IMR-90 (cell line): Measurements from ENCODE around the gene TWIST2. TPM values are rescaled to one million over a fixed set of nuclear protein-coding genes. Genes with fewer than 3 reads are reported as not detected.

ENCODE experiments used
- ATAC-seq: fragments of 200-7000 bp; cut with Tn5 transposase; 2 replicates; pipeline ENCODE4 v1.9.1; 2020; ENCODE audit warnings: low read depth, mild to moderate bottlenecking, moderate library complexity
- BruUV-seq: library from RNA; stranded (reverse); fragments of 400-500 nt; replicated peaks from 2 replicates; lab custom pipeline; 2021; lab: Mats Ljungman, UMichigan
- CTCF ChIA-PET: fragments of 300-600 bp; formaldehyde crosslinking; extraction: SDS; loops from one replicate; lab custom pipeline; 2021; ENCODE audit warnings: antibody characterized with exemption; lab: Yijun Ruan, JAX
- POLR2A ChIA-PET: fragments of 300-600 bp; sonication (Branson Sonifier 250); formaldehyde crosslinking; loops from one replicate; lab custom pipeline; 2022; ENCODE audit warnings: antibody characterized with exemption; ENCODE audit not compliant: unreplicated experiment; lab: Charles Lee
- DNase-seq: peaks from one replicate; pipeline ENCODE4 v3.0.0; 2013
- H2AFZ ChIP-seq: replicated peaks from 2 replicates; pipeline ENCODE3; 2013; ENCODE audit warnings: low read length, mild to moderate bottlenecking; ENCODE audit not compliant: poor library complexity
- H2AK5ac ChIP-seq: 2 replicates; pipeline ENCODE4 v1.6.1; 2013; ENCODE audit warnings: low read depth, low read length, inconsistent platforms
- H2AK9ac ChIP-seq: replicated peaks from 2 replicates; pipeline ENCODE3; 2013; ENCODE audit warnings: mild to moderate bottlenecking, low read depth, low read length, moderate library complexity; ENCODE audit not compliant: poor library complexity
- H2BK120ac ChIP-seq: 2 replicates; pipeline ENCODE4 v1.6.1; 2013; ENCODE audit warnings: low read depth, low read length, inconsistent platforms
- H2BK15ac ChIP-seq: 3 replicates; pipeline ENCODE4 v1.6.1; 2013; ENCODE audit warnings: low read depth, low read length, inconsistent platforms
- H2BK20ac ChIP-seq: 2 replicates; pipeline ENCODE4 v1.6.1; 2013; ENCODE audit warnings: low read depth, mild to moderate bottlenecking, inconsistent platforms, low read length, moderate library complexity
- H2BK5ac ChIP-seq: 2 replicates; pipeline ENCODE4 v1.6.1; 2013; ENCODE audit warnings: mild to moderate bottlenecking, low read depth, low read length, inconsistent platforms; ENCODE audit not compliant: poor library complexity, severe bottlenecking
- H3K14ac ChIP-seq: replicated peaks from 2 replicates; pipeline ENCODE4 v1.6.1; 2013; ENCODE audit warnings: low read depth, low read length, inconsistent platforms
- H3K18ac ChIP-seq: 2 replicates; pipeline ENCODE4 v1.6.1; 2013; ENCODE audit warnings: low read depth, low read length, control low read depth
- H3K23ac ChIP-seq: 2 replicates; pipeline ENCODE4 v1.6.1; 2013; ENCODE audit warnings: low read depth, low read length, inconsistent platforms
- H3K27ac ChIP-seq: 2 replicates; pipeline ENCODE4 v1.5.1; 2013; ENCODE audit warnings: mild to moderate bottlenecking, control low read depth, low read length; ENCODE audit not compliant: insufficient read depth
- H3K27me3 ChIP-seq: 2 replicates; pipeline ENCODE4 v1.6.1; 2013; ENCODE audit warnings: low read length; ENCODE audit not compliant: control insufficient read depth, insufficient read depth
- H3K36me3 ChIP-seq: 2 replicates; pipeline ENCODE4 v1.6.1; 2013; ENCODE audit warnings: low read length, mixed read lengths; ENCODE audit not compliant: control insufficient read depth, insufficient read depth
- H3K4ac ChIP-seq: 2 replicates; pipeline ENCODE4 v1.6.1; 2013; ENCODE audit warnings: low read depth, low read length, inconsistent platforms
- H3K4me1 ChIP-seq: 2 replicates; pipeline ENCODE4 v1.6.1; 2013; ENCODE audit warnings: low read length, mixed read lengths; ENCODE audit not compliant: control insufficient read depth, insufficient read depth
- H3K4me2 ChIP-seq: 2 replicates; pipeline ENCODE4 v1.6.1; 2013; ENCODE audit warnings: low read depth, mild to moderate bottlenecking, control low read depth, low read length, moderate library complexity
- H3K4me3 ChIP-seq: 2 replicates; pipeline ENCODE4 v1.5.1; 2013; ENCODE audit warnings: low read depth, mild to moderate bottlenecking, control low read depth, low read length, moderate library complexity; ENCODE audit not compliant: insufficient read depth
- H3K56ac ChIP-seq: 2 replicates; pipeline ENCODE4 v1.6.1; 2013; ENCODE audit warnings: low read length, inconsistent platforms; ENCODE audit not compliant: insufficient read depth; ENCODE audit errors: extremely low read depth
- H3K79me1 ChIP-seq, 2 experiments: 2 replicates each; pipeline ENCODE4 v1.6.1; 2013; ENCODE audit warnings: low read length in 2 of 2, inconsistent platforms in 1 of 2, low read depth in 1 of 2
- H3K9ac ChIP-seq: 2 replicates; pipeline ENCODE4 v1.6.1; 2013; ENCODE audit warnings: low read depth, low read length, control low read depth
- H3K9me1 ChIP-seq: 2 replicates; pipeline ENCODE4 v1.6.1; 2013; ENCODE audit warnings: low read length, inconsistent platforms; ENCODE audit not compliant: insufficient read depth
- H3K9me3 ChIP-seq: 2 replicates; pipeline ENCODE4 v1.6.1; 2013; ENCODE audit warnings: low read length; ENCODE audit not compliant: control insufficient read depth, insufficient read depth
- H4K20me1 ChIP-seq: 2 replicates; pipeline ENCODE4 v1.6.1; 2013; ENCODE audit warnings: low read length, inconsistent platforms; ENCODE audit not compliant: insufficient read depth
- H4K5ac ChIP-seq: 2 replicates; pipeline ENCODE4 v1.6.1; 2013; ENCODE audit warnings: mild to moderate bottlenecking, low read depth, low read length, control low read depth
- H4K8ac ChIP-seq, 2 experiments: 2 replicates each; pipeline ENCODE4 v1.6.1; 2013; ENCODE audit warnings: low read depth in 2 of 2, low read length in 2 of 2, control low read depth in 1 of 2, inconsistent platforms in 1 of 2
- H4K91ac ChIP-seq: 2 replicates; pipeline ENCODE4 v1.6.1; 2013; ENCODE audit warnings: low read depth, low read length, inconsistent platforms; ENCODE audit not compliant: insufficient read depth
- BHLHE40 ChIP-seq: fragments of 150-350 bp; IDR thresholded peaks from 2 replicates; pipeline ENCODE4 v1.6.1; 2016; ENCODE audit warnings: mild to moderate bottlenecking, low read depth, low read length
- CEBPB ChIP-seq: IDR thresholded peaks from 2 replicates; pipeline ENCODE4 v1.6.1; 2012; ENCODE audit warnings: low read depth, low read length, improper control_type of control experiment
- CHD1 ChIP-seq: IDR thresholded peaks from 2 replicates; pipeline ENCODE4 v1.6.1; 2012; ENCODE audit warnings: low read depth, low read length, improper control_type of control experiment
- CTCF ChIP-seq: conservative IDR thresholded peaks from 2 replicates; pipeline ENCODE4 v1.5.1; 2012; ENCODE audit warnings: mild to moderate bottlenecking, low read depth, low read length, improper control_type of control experiment
- FOS ChIP-seq: fragments of 150-350 bp; IDR thresholded peaks from 2 replicates; pipeline ENCODE4 v1.6.1; 2016; ENCODE audit warnings: low read depth, low read length
- MAFK ChIP-seq: IDR thresholded peaks from 2 replicates; pipeline ENCODE4 v1.6.1; 2012; ENCODE audit warnings: low read depth, low read length, improper control_type of control experiment
- MXI1 ChIP-seq: IDR thresholded peaks from 2 replicates; pipeline ENCODE4 v1.6.1; 2012; ENCODE audit warnings: low read depth, mild to moderate bottlenecking, low read length, moderate library complexity, borderline replicate concordance
- NFE2L2 ChIP-seq: fragments of 150-350 bp; IDR thresholded peaks from 2 replicates; pipeline ENCODE4 v1.6.1; 2016; ENCODE audit warnings: low read depth, mild to moderate bottlenecking, low read length
- POLR2A ChIP-seq: IDR thresholded peaks from 2 replicates; pipeline ENCODE4 v1.6.1; 2012; ENCODE audit warnings: mild to moderate bottlenecking, low read depth, low read length
- RCOR1 ChIP-seq: IDR thresholded peaks from 2 replicates; pipeline ENCODE4 v1.6.1; 2012; ENCODE audit warnings: mild to moderate bottlenecking, low read length, improper control_type of control experiment; ENCODE audit not compliant: insufficient replicate concordance
- RFX5 ChIP-seq: IDR thresholded peaks from 2 replicates; pipeline ENCODE4 v1.8.0; 2012; ENCODE audit warnings: low read depth, mild to moderate bottlenecking, low read length, moderate library complexity
- SMC3 ChIP-seq: fragments of 150-350 bp; IDR thresholded peaks from 2 replicates; pipeline ENCODE4 v1.6.1; 2016; ENCODE audit warnings: low read depth, mild to moderate bottlenecking, antibody characterized with exemption, low read length, moderate library complexity
- WGBS, 2 experiments: methylation state at CpG; one replicate each; pipeline versions ENCODE4 v1.1.5 to v1.1.7; 2013; ENCODE audit warnings: missing lambda C conversion rate in 2 of 2; ENCODE audit not compliant: insufficient read length in 1 of 2; ENCODE audit errors: extremely low coverage in 2 of 2; 5-methylcytosine and 5-hydroxymethylcytosine counted together
- dilution Hi-C: fragments of 300-500 bp; cut with HindIII; formaldehyde crosslinking; loops from one replicate; pipeline ENCODE4 v1.14.3; 2018; ENCODE audit warnings: low sequenced_read_pairs; ENCODE audit not compliant: unreplicated experiment
- in situ Hi-C: fragments of 300-500 bp; cut with MboI; formaldehyde crosslinking; loops from 3 replicates; pipeline ENCODE4 v1.14.3; 2019; ENCODE audit warnings: low sequenced_read_pairs, inconsistent platforms, mixed read lengths
- intact Hi-C: fragments of 100-400 bp; cut with micrococcal nuclease; formaldehyde crosslinking; loops from 2 replicates; pipeline ENCODE4 v1.10.0; 2022
- polyA plus RNA-seq, 3 experiments: library from polyadenylated mRNA; depleted of rRNA; stranded (reverse); fragments of >200 nt; gene quantifications; 2 replicates each; pipeline ENCODE4 v1.2.3, GENCODE V29; 2012; ENCODE audit warnings: low replicate concordance in 1 of 3
- total RNA-seq: library from RNA; depleted of rRNA; stranded (reverse); fragments of >200 nt; gene quantifications from 2 replicates; pipeline ENCODE4 v1.2.3, GENCODE V29; 2012
- TF ChIP-seq, protein P1 (sequence below): fragments of 150-350 bp; IDR thresholded peaks from 2 replicates; pipeline ENCODE4 v1.6.1; 2017; ENCODE audit warnings: mild to moderate bottlenecking, antibody characterized with exemption, low read length, low read depth

Gene TWIST2
- total and polyA plus RNA-seq, 2 of the 4 experiments (the other 2 are of a cell fraction): 9.3 to 33.6 TPM

GRCh38 chr2:238811293-238811692, 36.6 kb upstream of the TWIST2 start:
- Histone ChIP-seq H2BK5ac (no peak overlapping the region), H3K9me1 (no peaks in the 10 kb centered on the region), H4K20me1 (no peaks in the 10 kb centered on the region), H4K91ac (no peak overlapping the region), H4K5ac (no peak overlapping the region), H2BK15ac (no peak overlapping the region), H3K79me1 (no peaks in the 10 kb centered on the region), H2AFZ (no peak overlapping the region), H3K4me3 (no peak overlapping the region), H3K18ac (no peak overlapping the region), H3K4me1 (no peaks in the 10 kb centered on the region), H2BK20ac (no peak overlapping the region), H3K27ac (no peak overlapping the region), H3K4ac (no peak overlapping the region), H3K23ac (no peak overlapping the region), H3K9me3 (peaks cover 9% of the 10 kb centered on the region), H2AK9ac (no peak overlapping the region), H3K56ac (no peak overlapping the region), H2AK5ac (no peak overlapping the region), H4K8ac (no peak overlapping the region), H3K14ac (no peak overlapping the region), H3K36me3 (no peaks in the 10 kb centered on the region), H3K4me2 (no peak overlapping the region), H3K27me3 (peaks cover 18% of the 10 kb centered on the region; the same call in 1 of the 2 replicates), H2BK120ac (no peak overlapping the region), H3K9ac (no peak overlapping the region)
- intact Hi-C loops (no loop called here), dilution Hi-C loops (no loop called here), in situ Hi-C loops (no loop called here)
- no TSS peak for BruUV-seq
- TF ChIP-seq CTCF (no peak), FOS (no peak), CEBPB (no peak), MAFK (no peak), SMC3 (no peak), MXI1 (no peak), NFE2L2 (no peak), RCOR1 (no peak), POLR2A (no peak), BHLHE40 (no peak), CHD1 (no peak), RFX5 (no peak)
- TF ChIP-seq, protein P1, sequence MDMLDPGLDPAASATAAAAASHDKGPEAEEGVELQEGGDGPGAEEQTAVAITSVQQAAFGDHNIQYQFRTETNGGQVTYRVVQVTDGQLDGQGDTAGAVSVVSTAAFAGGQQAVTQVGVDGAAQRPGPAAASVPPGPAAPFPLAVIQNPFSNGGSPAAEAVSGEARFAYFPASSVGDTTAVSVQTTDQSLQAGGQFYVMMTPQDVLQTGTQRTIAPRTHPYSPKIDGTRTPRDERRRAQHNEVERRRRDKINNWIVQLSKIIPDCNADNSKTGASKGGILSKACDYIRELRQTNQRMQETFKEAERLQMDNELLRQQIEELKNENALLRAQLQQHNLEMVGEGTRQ: no peak
- ATAC-seq (no peak), DNase-seq (peak; percentile 6)
- no CpG with 5 or more reads among the region's 4 CpGs for WGBS, 2 experiments
- POLR2A ChIA-PET: no interaction called here
- CTCF ChIA-PET: no interaction called here
